Muscle of leg (tissue), 11 donors: Measurements from ENCODE around the gene KIAA1671. TPM values are rescaled to one million over a fixed set of nuclear protein-coding genes. Genes with fewer than 3 reads are reported as not detected.

ENCODE experiments used
- DNase-seq: peaks from one replicate; pipeline ENCODE4 v3.0.0; 2013
- H3K27ac ChIP-seq: one replicate; pipeline ENCODE4 v1.5.1; 2013; ENCODE audit warnings: mild to moderate bottlenecking, low read length, control low read depth
- H3K27me3 ChIP-seq: one replicate; pipeline ENCODE4 v1.6.1; 2013; ENCODE audit warnings: low read length; ENCODE audit not compliant: control insufficient read depth, insufficient read depth
- H3K36me3 ChIP-seq: one replicate; pipeline ENCODE4 v1.6.1; 2013; ENCODE audit warnings: low read length; ENCODE audit not compliant: control insufficient read depth, insufficient read depth
- H3K4me1 ChIP-seq: one replicate; pipeline ENCODE4 v1.6.1; 2013; ENCODE audit warnings: low read length; ENCODE audit not compliant: control insufficient read depth, insufficient read depth
- H3K4me3 ChIP-seq: one replicate; pipeline ENCODE4 v1.5.1; 2013; ENCODE audit warnings: low read length, control low read depth
- H3K9me3 ChIP-seq: replicated peaks from 2 replicates; pipeline ENCODE4 v1.6.1; 2013; ENCODE audit warnings: low read depth, low read length; ENCODE audit not compliant: control insufficient read depth
- WGBS: methylation state at CpG from one replicate; pipeline ENCODE4 v1.1.5; 2013; ENCODE audit warnings: missing lambda C conversion rate; ENCODE audit not compliant: insufficient coverage; 5-methylcytosine and 5-hydroxymethylcytosine counted together
- polyA plus RNA-seq, 8 donors: library from polyadenylated mRNA; unstranded; fragments of 120-200 nt; gene quantifications; one replicate each; pipeline versions ENCODE4 v1.2.1 to v1.2.3, GENCODE V29; 2013; ENCODE audit warnings: inconsistent platforms in 1 of 8, low replicate concordance in 1 of 8; ENCODE audit not compliant: insufficient read length in 8 of 8, insufficient read depth in 1 of 8
- total RNA-seq: library from RNA; stranded (reverse); fragments of 120-200 nt; gene quantifications from one replicate; pipeline ENCODE4 v1.2.4, GENCODE V29; 2013

The KIAA1671 gene
- total and polyA plus RNA-seq, 9 donors, result 10.8 to 34.5 (median 26.3) TPM

GRCh38 chr22:25109878-25110595 is 157.5 kb downstream of the KIAA1671 start:
- no peaks in the 10 kb centered on the region for H3K9me3 ChIP-seq
- H3K27me3 ChIP-seq, result peaks cover 18% of the 10 kb centered on the region
- peak overlapping the region; percentile 95 for H3K27ac ChIP-seq
- no peak for DNase-seq
- 93% methylated on average over 3 of the region's 6 CpGs for WGBS
- H3K4me1 ChIP-seq, result peaks cover 44% of the 10 kb centered on the region
- peaks cover 3% of the 10 kb centered on the region for H3K36me3 ChIP-seq
- H3K4me3 ChIP-seq, result no peak overlapping the region

GRCh38 chr22:25110596-25110845 is 158.0 kb downstream of the KIAA1671 start:
- Histone ChIP-seq H3K4me3 (peak overlapping the region; percentile 59), H3K36me3 (peaks cover 3% of the 10 kb centered on the region), H3K27me3 (peaks cover 18% of the 10 kb centered on the region), H3K4me1 (peaks cover 46% of the 10 kb centered on the region), H3K9me3 (no peaks in the 10 kb centered on the region), H3K27ac (peak overlapping the region; percentile 95)
- 19% methylated on average over 3 of the region's 4 CpGs for WGBS
- DNase-seq, result no peak

DNA sequence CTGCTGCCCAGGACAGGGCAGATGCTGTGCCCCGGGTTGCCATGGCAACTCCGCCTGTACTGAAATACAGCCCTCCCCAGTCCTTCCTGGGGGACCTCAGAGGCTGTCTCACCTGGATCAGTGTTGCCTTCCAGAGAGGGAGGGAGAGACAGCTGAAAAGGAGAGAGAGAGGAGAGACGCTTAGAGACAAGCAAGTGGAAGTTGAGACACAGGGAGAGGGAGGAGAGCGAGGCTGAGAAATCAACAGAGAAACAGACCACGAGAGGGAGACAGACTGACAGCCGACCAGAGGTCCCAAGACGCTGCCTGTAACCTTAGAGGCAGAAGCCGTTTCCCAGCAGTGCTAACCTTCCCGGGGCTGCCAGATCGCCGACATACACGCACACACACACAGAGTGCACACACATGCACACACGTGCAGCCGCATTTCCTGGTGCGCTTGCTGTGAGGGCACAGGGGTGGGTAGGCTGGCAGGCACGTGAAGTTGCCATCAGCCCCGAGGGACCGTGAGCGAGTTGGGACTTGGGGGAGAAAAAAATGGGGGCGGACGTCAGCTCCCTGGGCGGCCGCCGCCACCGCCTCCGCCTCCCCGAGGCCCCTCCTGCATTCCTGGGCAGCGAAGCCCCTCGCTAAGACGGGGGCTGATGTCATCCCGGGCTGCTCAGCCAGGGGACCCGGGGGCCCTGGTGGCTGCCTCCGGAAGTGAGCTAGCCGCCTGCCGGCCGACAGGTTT is 158.5 kb downstream of the KIAA1671 start:
- Histone ChIP-seq H3K36me3 (peaks cover 6% of the 10 kb centered on the region), H3K27me3 (peaks cover 17% of the 10 kb centered on the region), H3K4me3 (peak overlapping the region; percentile 59), H3K9me3 (no peaks in the 10 kb centered on the region), H3K4me1 (peaks cover 46% of the 10 kb centered on the region), H3K27ac (peak overlapping the region; percentile 95)
- WGBS, result under 1% methylated on average over 25 of the region's 36 CpGs
- DNase-seq, result peak; percentile 86

GRCh38 chr22:25111579-25112517 is 159.3 kb downstream of the KIAA1671 start:
- Histone ChIP-seq H3K9me3 (no peaks in the 10 kb centered on the region), H3K36me3 (peaks cover 6% of the 10 kb centered on the region), H3K27ac (peak overlapping the region; percentile 95), H3K4me3 (peak overlapping the region; percentile 59), H3K27me3 (peaks cover 14% of the 10 kb centered on the region), H3K4me1 (peaks cover 46% of the 10 kb centered on the region)
- DNase-seq, result peak; percentile 37
- 3% methylated on average over 17 of the region's 35 CpGs for WGBS

GRCh38 chr22:25112538-25113253 is 160.2 kb downstream of the KIAA1671 start:
- Histone ChIP-seq H3K27ac (peak overlapping the region; percentile 95), H3K9me3 (no peaks in the 10 kb centered on the region), H3K27me3 (peaks cover 14% of the 10 kb centered on the region), H3K4me3 (peak overlapping the region; percentile 59), H3K36me3 (peaks cover 6% of the 10 kb centered on the region), H3K4me1 (peaks cover 46% of the 10 kb centered on the region)
- 64% methylated on average over 9 of the region's 20 CpGs for WGBS
- peak; percentile 77 for DNase-seq

DNA sequence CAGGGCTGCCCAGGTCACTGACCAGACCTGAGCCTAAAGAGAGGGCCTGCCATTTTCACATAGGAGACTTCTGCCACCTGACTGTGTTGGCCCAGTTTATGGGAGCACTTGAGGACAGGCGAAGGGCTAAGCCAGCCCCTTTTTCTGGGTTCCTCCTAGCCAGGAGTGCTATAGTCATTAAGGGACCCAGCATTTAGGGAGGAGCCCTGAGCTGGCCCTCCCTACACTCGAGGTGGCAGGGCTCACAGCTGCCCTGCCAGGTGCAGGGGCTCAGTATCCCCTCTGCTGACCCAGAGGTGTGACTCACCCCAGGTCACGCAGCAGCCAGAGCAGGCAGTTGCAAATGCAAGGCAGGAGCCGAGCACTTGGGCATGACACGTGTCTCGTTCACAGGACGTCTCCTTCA is 160.8 kb downstream of the KIAA1671 start:
- H3K4me1 ChIP-seq, result peaks cover 46% of the 10 kb centered on the region
- peak overlapping the region; percentile 59 for H3K4me3 ChIP-seq
- peaks cover 6% of the 10 kb centered on the region for H3K36me3 ChIP-seq
- WGBS, result 52% methylated on average over 7 of the region's 7 CpGs
- peak; percentile 43 for DNase-seq
- peak overlapping the region; percentile 95 for H3K27ac ChIP-seq
- no peaks in the 10 kb centered on the region for H3K9me3 ChIP-seq
- H3K27me3 ChIP-seq, result peaks cover 14% of the 10 kb centered on the region

DNA sequence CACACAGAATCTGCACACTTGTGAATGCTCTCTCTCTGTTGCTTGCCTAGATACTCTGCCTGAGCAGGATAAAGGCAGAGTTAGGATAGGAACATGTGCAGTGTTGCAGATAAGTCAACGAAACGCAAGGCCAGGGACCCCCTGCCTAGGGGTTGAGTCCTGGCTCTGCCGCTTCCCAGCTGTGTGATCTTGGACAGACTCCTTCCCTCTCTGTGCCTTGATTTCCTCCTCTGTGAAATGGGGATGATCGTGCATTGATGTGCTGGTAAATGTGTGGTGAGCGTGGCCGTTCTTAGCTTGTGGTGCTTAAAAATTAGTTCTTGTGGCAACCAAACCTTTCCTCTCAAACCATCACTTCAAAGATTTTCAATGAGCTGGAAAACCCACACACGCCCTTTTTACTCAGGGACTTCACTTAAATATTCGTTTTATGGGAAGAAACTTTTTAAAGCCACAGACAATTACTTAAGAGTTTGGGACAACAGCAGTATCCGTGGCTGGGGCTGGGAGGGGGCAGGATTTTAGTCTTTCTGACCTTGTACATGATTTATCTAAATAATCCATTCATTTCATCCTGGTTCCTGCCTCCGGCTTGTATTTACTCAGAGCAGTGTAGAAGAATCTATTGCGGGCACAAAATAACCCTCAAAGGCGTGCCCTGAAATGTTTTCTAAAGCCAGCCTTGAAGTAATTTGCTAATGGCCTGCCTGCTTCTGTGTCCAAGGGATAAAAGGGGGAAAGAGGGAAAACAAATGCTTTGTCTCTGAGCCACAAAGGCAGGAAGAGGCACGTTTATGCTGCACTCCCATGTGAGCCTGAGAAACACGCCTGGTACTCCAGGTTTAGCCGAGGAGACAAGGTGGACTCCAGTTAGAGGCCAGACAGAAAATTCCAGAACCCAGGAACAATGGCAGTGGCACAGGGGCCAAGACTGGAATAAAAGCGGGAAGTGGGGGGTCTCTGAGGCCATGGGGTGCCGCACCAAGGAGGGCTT is 162.2 kb downstream of the KIAA1671 start:
- WGBS, result 65% methylated on average over 10 of the region's 17 CpGs
- peaks cover 56% of the 10 kb centered on the region for H3K4me1 ChIP-seq
- H3K9me3 ChIP-seq, result no peaks in the 10 kb centered on the region
- H3K4me3 ChIP-seq, result no peak overlapping the region
- H3K36me3 ChIP-seq, result peaks cover 10% of the 10 kb centered on the region
- peaks cover 14% of the 10 kb centered on the region for H3K27me3 ChIP-seq
- H3K27ac ChIP-seq, result no peak overlapping the region
- no peak for DNase-seq

DNA sequence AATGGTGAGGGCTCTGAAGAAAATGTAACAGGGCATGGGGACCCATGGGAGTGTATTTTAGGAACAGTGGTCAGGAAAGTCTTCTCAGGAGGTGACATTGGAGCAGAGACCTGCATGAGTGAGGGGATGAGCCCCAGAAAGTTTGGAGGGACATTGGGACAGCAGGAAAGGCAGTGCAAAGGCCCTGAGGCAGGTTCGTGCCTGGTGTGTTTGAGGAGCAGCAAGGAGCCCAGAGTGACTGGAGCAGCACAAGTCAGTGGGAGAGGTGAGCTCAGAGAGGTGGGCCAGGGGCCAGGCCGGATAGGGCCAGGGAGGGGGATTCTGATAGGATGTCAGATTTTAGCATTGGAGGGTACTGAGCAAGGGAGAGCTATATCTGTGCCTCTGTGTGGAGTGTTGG is 167.1 kb downstream of the KIAA1671 start:
- peaks cover 28% of the 10 kb centered on the region for H3K4me1 ChIP-seq
- peak overlapping the region; percentile 84 for H3K27ac ChIP-seq
- 74% methylated on average over 2 of the region's 2 CpGs for WGBS

DNA sequence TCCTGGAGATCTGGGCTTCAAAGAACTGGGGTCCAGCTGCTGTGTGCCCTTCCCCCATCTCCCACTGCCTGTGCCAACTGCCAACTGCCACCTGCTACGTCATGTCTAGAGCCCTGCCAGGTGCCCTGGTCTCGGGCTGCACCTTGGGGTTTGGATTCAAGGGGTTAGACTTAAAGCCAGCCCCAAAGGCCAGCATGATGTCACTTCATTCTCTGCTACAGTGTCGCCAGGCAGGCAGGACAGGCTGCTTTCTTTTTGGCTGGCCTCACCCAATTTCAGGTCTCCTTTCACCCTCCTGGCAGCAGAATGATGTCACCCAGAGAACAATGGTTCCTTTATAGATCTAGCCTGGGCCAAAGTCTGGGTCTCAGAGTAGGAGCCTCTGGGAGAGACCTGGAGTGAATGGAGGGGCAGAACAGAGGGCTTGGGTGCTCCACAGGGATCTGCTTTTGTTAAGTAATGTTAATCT is 167.6 kb downstream of the KIAA1671 start:
- WGBS, result no CpG with 5 or more reads among the region's 3 CpGs
- no peak overlapping the region for H3K4me3 ChIP-seq
- H3K9me3 ChIP-seq, result no peaks in the 10 kb centered on the region
- DNase-seq, result peak; percentile 43
- H3K27me3 ChIP-seq, result no peaks in the 10 kb centered on the region
- peak overlapping the region; percentile 84 for H3K27ac ChIP-seq
- H3K36me3 ChIP-seq, result peaks cover 12% of the 10 kb centered on the region
- H3K4me1 ChIP-seq, result peaks cover 25% of the 10 kb centered on the region

More for the DNA sequence above, 167.1 kb downstream of the KIAA1671 start:
- DNase-seq, result no peak
- peaks cover 12% of the 10 kb centered on the region for H3K36me3 ChIP-seq
- no peak overlapping the region for H3K4me3 ChIP-seq
- no peaks in the 10 kb centered on the region for H3K27me3 ChIP-seq
- no peaks in the 10 kb centered on the region for H3K9me3 ChIP-seq
